AG04450 (cell line): Measurements from ENCODE around the gene RBM34. TPM values are rescaled to one million over a fixed set of nuclear protein-coding genes. Genes with fewer than 3 reads are reported as not detected.

Source experiments
- CTCF ChIA-PET: fragments of 300-600, 350-600 bp; formaldehyde crosslinking; extraction: SDS; loops from one replicate; lab custom pipeline; 2022; ENCODE audit warnings: antibody characterized with exemption, inconsistent platforms; lab: Charles Lee
- POLR2A ChIA-PET: fragments of 350-600 bp; formaldehyde crosslinking; extraction: SDS; loops from one replicate; lab custom pipeline; 2021; ENCODE audit warnings: antibody characterized with exemption, inconsistent platforms; lab: Yijun Ruan, JAX
- DNase-seq: peaks from one replicate; pipeline ENCODE4 v3.0.0-alpha.2; 2011; ENCODE audit warnings: low read depth, low spot score
- H3K27ac ChIP-seq: one replicate; pipeline ENCODE4 v1.5.1; 2012; ENCODE audit warnings: low read depth, low read length, control low read depth
- H3K27me3 ChIP-seq: one replicate; pipeline ENCODE4 v1.6.0; 2012; ENCODE audit warnings: low read length; ENCODE audit not compliant: control insufficient read depth, insufficient read depth
- H3K4me3 ChIP-seq: 2 replicates; pipeline ENCODE4 v1.5.1; 2011; ENCODE audit warnings: mild to moderate bottlenecking, low read depth, low read length, control low read depth
- H3K9me3 ChIP-seq: 2 replicates; pipeline ENCODE4 v1.5.1; 2012; ENCODE audit warnings: low read length; ENCODE audit not compliant: control insufficient read depth, insufficient read depth
- polyA plus RNA-seq: library from polyadenylated mRNA; depleted of rRNA; stranded (reverse); fragments of >200 nt; gene quantifications from 2 replicates; pipeline ENCODE4 v1.2.3, GENCODE V29; 2011
- TF ChIP-seq, protein P1 (sequence below): IDR thresholded peaks from 2 replicates; pipeline ENCODE4 v1.5.1; 2011; ENCODE audit warnings: low read depth, low read length, control low read depth, inconsistent platforms

The RBM34 gene
- polyA plus RNA-seq, 1 experiment = 47.0 TPM

DNA sequence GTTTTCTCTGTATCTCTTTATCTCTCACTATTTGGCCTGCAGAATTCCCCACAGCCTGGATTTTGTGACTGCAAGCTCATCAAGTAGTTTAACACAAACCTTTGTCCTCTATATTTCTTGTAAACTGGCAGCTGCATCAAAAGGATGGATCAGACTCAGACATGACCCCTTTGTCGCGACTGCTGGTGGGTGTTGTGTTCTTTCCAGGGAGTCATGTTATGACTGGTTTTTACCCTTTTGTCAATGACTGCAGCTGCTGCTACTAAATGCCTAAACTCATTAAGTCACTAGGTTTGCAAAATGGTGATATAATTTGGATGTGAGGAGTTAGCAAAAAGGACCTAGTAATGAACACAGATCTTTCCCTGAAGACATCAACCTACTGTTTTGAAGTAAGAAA lies 22.2 kb downstream of the RBM34 start:
- POLR2A ChIA-PET = no interaction called here
- H3K9me3 ChIP-seq = no peaks in the 10 kb centered on the region
- no peak overlapping the region for H3K4me3 ChIP-seq
- no peak for DNase-seq
- H3K27me3 ChIP-seq = no peaks in the 10 kb centered on the region
- CTCF ChIA-PET = interaction anchor here (2.3 kb wide), 1 partner anchor 277 kb away, joined by 11 read pairs; no protein-coding TSS in a partner anchor
- TF ChIP-seq, protein P1, sequence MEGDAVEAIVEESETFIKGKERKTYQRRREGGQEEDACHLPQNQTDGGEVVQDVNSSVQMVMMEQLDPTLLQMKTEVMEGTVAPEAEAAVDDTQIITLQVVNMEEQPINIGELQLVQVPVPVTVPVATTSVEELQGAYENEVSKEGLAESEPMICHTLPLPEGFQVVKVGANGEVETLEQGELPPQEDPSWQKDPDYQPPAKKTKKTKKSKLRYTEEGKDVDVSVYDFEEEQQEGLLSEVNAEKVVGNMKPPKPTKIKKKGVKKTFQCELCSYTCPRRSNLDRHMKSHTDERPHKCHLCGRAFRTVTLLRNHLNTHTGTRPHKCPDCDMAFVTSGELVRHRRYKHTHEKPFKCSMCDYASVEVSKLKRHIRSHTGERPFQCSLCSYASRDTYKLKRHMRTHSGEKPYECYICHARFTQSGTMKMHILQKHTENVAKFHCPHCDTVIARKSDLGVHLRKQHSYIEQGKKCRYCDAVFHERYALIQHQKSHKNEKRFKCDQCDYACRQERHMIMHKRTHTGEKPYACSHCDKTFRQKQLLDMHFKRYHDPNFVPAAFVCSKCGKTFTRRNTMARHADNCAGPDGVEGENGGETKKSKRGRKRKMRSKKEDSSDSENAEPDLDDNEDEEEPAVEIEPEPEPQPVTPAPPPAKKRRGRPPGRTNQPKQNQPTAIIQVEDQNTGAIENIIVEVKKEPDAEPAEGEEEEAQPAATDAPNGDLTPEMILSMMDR = no peak
- no peak overlapping the region for H3K27ac ChIP-seq

DNA sequence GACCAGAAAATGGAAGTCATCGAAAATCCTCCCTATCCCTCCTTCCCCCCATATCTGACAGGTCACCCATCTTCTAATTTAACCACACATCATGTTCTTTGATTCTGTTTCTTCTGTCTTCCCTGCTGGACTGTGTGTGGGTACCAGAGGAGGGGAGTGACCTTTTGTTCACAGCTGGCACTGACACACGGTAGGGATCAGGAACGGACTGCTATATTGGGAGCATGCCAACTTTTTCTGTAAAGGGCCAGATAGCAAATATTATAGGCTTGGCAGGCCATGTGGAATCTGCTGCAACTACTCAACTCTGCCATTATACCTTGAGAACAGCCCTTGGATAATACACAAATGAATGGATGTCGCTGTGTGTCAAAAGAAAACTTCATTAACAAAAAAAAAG lies 24.9 kb downstream of the RBM34 start:
- no peaks in the 10 kb centered on the region for H3K27me3 ChIP-seq
- H3K27ac ChIP-seq = no peak overlapping the region
- H3K9me3 ChIP-seq = no peaks in the 10 kb centered on the region
- no peak for DNase-seq
- ChIA-PET CTCF (no interaction called here), POLR2A (interaction anchor here (0.5 kb wide), 1 partner anchor 79 kb away, joined by 3 read pairs; no protein-coding TSS in a partner anchor)
- H3K4me3 ChIP-seq = no peak overlapping the region
- TF ChIP-seq, protein P1 = no peak

DNA sequence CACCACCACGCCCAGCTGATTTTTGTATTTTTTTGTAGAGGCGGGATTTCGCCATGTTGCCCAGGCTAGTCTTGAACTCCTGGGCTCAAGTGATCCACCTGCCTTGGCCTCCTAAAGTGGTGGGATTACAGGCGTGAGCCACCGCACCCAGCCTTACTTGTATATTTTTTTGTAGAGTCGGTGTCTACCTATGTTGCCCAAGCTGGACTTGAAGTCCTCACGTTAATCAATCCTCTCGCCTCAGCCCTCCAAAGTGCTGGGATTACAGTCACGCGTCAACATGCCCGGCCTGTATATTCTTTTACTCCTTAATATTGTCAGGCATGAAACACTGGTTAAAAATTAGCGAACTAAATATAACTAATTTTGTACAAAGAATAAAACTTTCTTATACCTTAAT lies 26.9 kb downstream of the RBM34 start:
- POLR2A ChIA-PET = no interaction called here
- no peak overlapping the region for H3K4me3 ChIP-seq
- no peak overlapping the region for H3K27ac ChIP-seq
- DNase-seq = no peak
- TF ChIP-seq, protein P1 = no peak
- no peaks in the 10 kb centered on the region for H3K27me3 ChIP-seq
- H3K9me3 ChIP-seq = no peaks in the 10 kb centered on the region
- CTCF ChIA-PET = no interaction called here

DNA sequence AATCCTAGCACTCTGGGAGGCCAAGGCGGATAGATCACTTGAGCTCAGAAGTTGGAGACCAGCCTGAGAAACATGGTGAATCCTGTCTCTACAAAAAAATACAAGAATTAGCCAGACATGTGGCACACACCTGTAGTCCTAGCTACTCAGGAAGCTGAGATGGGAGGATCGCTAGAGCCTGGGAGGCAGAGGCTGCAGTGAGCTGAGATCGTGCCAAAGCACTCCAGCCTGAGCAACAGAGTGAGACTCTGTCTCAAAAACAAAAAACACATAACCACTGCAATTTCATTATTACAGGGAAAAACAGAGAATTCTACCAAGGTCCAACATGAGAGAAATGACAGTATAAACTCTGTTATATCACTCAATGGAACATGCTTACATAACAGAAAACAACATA lies 28.0 kb downstream of the RBM34 start:
- ChIA-PET CTCF (interaction anchor here (0.8 kb wide), 1 partner anchor 647 kb away, joined by 3 read pairs; no protein-coding TSS in a partner anchor), POLR2A (no interaction called here)
- Histone ChIP-seq H3K27me3 (no peaks in the 10 kb centered on the region), H3K4me3 (no peak overlapping the region), H3K27ac (no peak overlapping the region), H3K9me3 (no peaks in the 10 kb centered on the region; the same call in 1 of the 2 replicates)
- TF ChIP-seq, protein P1 = no peak
- DNase-seq = no peak

DNA sequence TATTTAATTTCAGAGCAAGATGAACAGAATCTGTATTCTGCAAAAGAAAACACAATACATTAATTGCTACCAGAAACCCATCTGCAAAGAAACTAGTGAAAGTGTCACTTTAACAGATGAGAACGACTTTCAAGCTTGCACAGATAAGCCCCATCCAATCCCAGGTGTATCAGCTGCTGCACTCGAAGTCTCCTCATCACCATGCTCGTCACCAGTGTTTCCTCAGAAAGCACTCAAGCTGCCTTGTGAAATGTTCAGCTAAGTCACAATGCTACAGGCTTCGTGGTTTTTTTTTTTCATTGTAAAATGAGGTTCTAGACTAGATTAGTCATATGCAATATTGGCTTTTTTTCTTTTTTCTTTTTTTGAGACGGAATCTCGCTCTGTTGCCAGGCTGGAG lies 29.1 kb downstream of the RBM34 start:
- H3K4me3 ChIP-seq = no peak overlapping the region
- ChIA-PET CTCF (interaction anchor here (0.8 to 1.1 kb wide), 2 partner anchors 285 to 645 kb away, joined by 3 read pairs; no protein-coding TSS in a partner anchor), POLR2A (no interaction called here)
- DNase-seq = no peak
- H3K27ac ChIP-seq = no peak overlapping the region
- H3K9me3 ChIP-seq = no peaks in the 10 kb centered on the region; the same call in 1 of the 2 replicates
- TF ChIP-seq, protein P1 = no peak
- H3K27me3 ChIP-seq = no peaks in the 10 kb centered on the region
